Measurements from ENCODE around the gene UBTD1. TPM values are rescaled to one million over a fixed set of nuclear protein-coding genes. Genes with fewer than 3 reads are reported as not detected.

The UBTD1 gene
- total RNA-seq, 4 donors from 2014 or later, result 3.9 to 23.4 (median 12.4) TPM

GRCh38 chr10:97618733-97619132 is 120.0 kb downstream of the UBTD1 start:
- no peak for TF ChIP-seq CTCF (IDR thresholded peaks at IDR 0.05; ENCODE audit: low read depth)

Other genes starting within 250 kb of the UBTD1 start
- gene ARHGAP19, start 206.3 kb upstream of the UBTD1 start, total RNA-seq, result 10 to 100 TPM in 1 of 4 donors, 1 to 10 TPM in 3; 5.7 to 10.4 (median 9.2) TPM
- gene FRAT1, start 179.7 kb upstream of the UBTD1 start, total RNA-seq, result 10 to 100 TPM in 1 of 4 donors, 1 to 10 TPM in 3; 3.8 to 10.9 (median 6.6) TPM
- 10 to 100 TPM in 1 of 4 donors, 1 to 10 TPM in 3; 4.4 to 10.2 (median 9.4) TPM for gene FRAT2, start 164.2 kb upstream of the UBTD1 start, total RNA-seq
- gene RRP12, start 97.6 kb upstream of the UBTD1 start, total RNA-seq, result 10 to 100 TPM in 3 of 4 donors, 1 to 10 TPM in 1; 9.5 to 14.9 (median 14.3) TPM
- gene PGAM1, start 72.7 kb upstream of the UBTD1 start, total RNA-seq, result 100 to 1,000 TPM; 143 to 155 (median 148) TPM
- 10 to 100 TPM; 20.5 to 25.8 (median 22.9) TPM for gene EXOSC1, start 52.9 kb upstream of the UBTD1 start, total RNA-seq
- 10 to 100 TPM; 18.1 to 22.0 (median 19.7) TPM for gene ZDHHC16, start 52.7 kb upstream of the UBTD1 start, total RNA-seq
- gene MMS19, start 502 bp upstream of the UBTD1 start, total RNA-seq, result 10 to 100 TPM; 57.6 to 87.8 (median 76.8) TPM
- gene ANKRD2, start 73.9 kb downstream of the UBTD1 start, total RNA-seq, result not detected
- 10 to 100 TPM in 1 of 4 donors, 1 to 10 TPM in 3; 4.8 to 14.1 (median 7.2) TPM for gene HOGA1, start 85.5 kb downstream of the UBTD1 start, total RNA-seq
- under 1 TPM in 2 of 4 donors, not detected in 2; 0.44 to 0.94 TPM for gene C10orf62, start 90.8 kb downstream of the UBTD1 start, total RNA-seq
- gene MORN4, start 134.6 kb downstream of the UBTD1 start, total RNA-seq, result 1 to 10 TPM; 1.1 to 5.6 (median 3.7) TPM
- gene PI4K2A, start 141.7 kb downstream of the UBTD1 start, total RNA-seq, result 10 to 100 TPM; 14.1 to 35.9 (median 18.5) TPM
- gene AVPI1, start 188.3 kb downstream of the UBTD1 start, total RNA-seq, result 100 to 1,000 TPM in 1 of 4 donors, 10 to 100 TPM in 3; 29.5 to 107 (median 61.6) TPM
- 10 to 100 TPM; 13.0 to 21.6 (median 20.8) TPM for gene MARVELD1, start 214.8 kb downstream of the UBTD1 start, total RNA-seq
- 10 to 100 TPM; 14.8 to 26.2 (median 21.6) TPM for gene ZFYVE27, start 238.2 kb downstream of the UBTD1 start, total RNA-seq

All from subcutaneous adipose tissue (tissue), 4 donors.